MCF 10A (cell line): ENCODE measurements around the gene DMAC2. TPM values are rescaled to one million over a fixed set of nuclear protein-coding genes. Genes with fewer than 3 reads are reported as not detected.

ENCODE experiments used
- BruUV-seq: library from RNA; stranded (reverse); fragments of 400-500 nt; replicated peaks from 2 replicates; lab custom pipeline; 2021; lab: Mats Ljungman, UMichigan
- CTCF ChIA-PET: fragments of 300-600 bp; sonication (Branson Sonifier 250); formaldehyde crosslinking; extraction: SDS; loops from one replicate; lab custom pipeline; 2021; ENCODE audit warnings: antibody characterized with exemption, inconsistent platforms; lab: Yijun Ruan, JAX
- POLR2A ChIA-PET: fragments of 300-600, 350-650 bp; sonication (Branson Sonifier 250); formaldehyde crosslinking; extraction: SDS; loops from one replicate; lab custom pipeline; 2020; ENCODE audit warnings: antibody characterized with exemption, inconsistent platforms; lab: Yijun Ruan, JAX
- DNase-seq: peaks from one replicate; pipeline ENCODE4 v3.0.0-alpha.2; 2018; ENCODE audit not compliant: unreplicated experiment
- H3K27ac Mint-ChIP-seq: one replicate; pipeline ENCODE4 v1.8.0; 2022; ENCODE audit warnings: mild to moderate bottlenecking, low read depth, mixed read lengths; ENCODE audit not compliant: unreplicated experiment
- H3K27me3 Mint-ChIP-seq: one replicate; pipeline ENCODE4 v1.8.0; 2022; ENCODE audit warnings: mixed read lengths; ENCODE audit not compliant: insufficient read depth, unreplicated experiment
- H3K36me3 Mint-ChIP-seq: one replicate; pipeline ENCODE4 v1.8.0; 2022; ENCODE audit warnings: mild to moderate bottlenecking, moderate library complexity, mixed read lengths; ENCODE audit not compliant: insufficient read depth, unreplicated experiment
- H3K4me1 Mint-ChIP-seq: one replicate; pipeline ENCODE4 v1.8.0; 2022; ENCODE audit warnings: mixed read lengths; ENCODE audit not compliant: insufficient read depth, unreplicated experiment
- H3K4me3 Mint-ChIP-seq: one replicate; pipeline ENCODE4 v1.8.0; 2022; ENCODE audit warnings: mild to moderate bottlenecking, moderate library complexity, mixed read lengths; ENCODE audit not compliant: unreplicated experiment
- H3K9me3 Mint-ChIP-seq: one replicate; pipeline ENCODE4 v1.8.0; 2022; ENCODE audit warnings: mixed read lengths; ENCODE audit not compliant: unreplicated experiment
- intact Hi-C: fragments of 100-400 bp; cut with micrococcal nuclease; formaldehyde crosslinking; loops from 2 replicates; pipeline ENCODE4 v1.14.1; 2022
- total RNA-seq: library from RNA; stranded (reverse); gene quantifications from 2 replicates; pipeline ENCODE4 v1.2.3, GENCODE V29; 2022
- TF ChIP-seq, protein P1 (sequence below): fragments of 200-600 bp; IDR thresholded peaks from one replicate; pipeline ENCODE4 v1.8.0; 2022; ENCODE audit warnings: antibody characterized with exemption, mild to moderate bottlenecking; ENCODE audit not compliant: unreplicated experiment

DMAC2 gene
- total RNA-seq, 1 experiment from 2014 or later, result 34.8 TPM

- BruUV-seq, result no TSS peak
- no peak overlapping the region for H3K4me3 Mint-ChIP-seq
- no peaks in the 10 kb centered on the region for H3K27me3 Mint-ChIP-seq
- no peak overlapping the region for H3K27ac Mint-ChIP-seq
- intact Hi-C loops, result no loop called here
- DNase-seq, result no peak
- POLR2A ChIA-PET, result no interaction called here
- TF ChIP-seq, protein P1, sequence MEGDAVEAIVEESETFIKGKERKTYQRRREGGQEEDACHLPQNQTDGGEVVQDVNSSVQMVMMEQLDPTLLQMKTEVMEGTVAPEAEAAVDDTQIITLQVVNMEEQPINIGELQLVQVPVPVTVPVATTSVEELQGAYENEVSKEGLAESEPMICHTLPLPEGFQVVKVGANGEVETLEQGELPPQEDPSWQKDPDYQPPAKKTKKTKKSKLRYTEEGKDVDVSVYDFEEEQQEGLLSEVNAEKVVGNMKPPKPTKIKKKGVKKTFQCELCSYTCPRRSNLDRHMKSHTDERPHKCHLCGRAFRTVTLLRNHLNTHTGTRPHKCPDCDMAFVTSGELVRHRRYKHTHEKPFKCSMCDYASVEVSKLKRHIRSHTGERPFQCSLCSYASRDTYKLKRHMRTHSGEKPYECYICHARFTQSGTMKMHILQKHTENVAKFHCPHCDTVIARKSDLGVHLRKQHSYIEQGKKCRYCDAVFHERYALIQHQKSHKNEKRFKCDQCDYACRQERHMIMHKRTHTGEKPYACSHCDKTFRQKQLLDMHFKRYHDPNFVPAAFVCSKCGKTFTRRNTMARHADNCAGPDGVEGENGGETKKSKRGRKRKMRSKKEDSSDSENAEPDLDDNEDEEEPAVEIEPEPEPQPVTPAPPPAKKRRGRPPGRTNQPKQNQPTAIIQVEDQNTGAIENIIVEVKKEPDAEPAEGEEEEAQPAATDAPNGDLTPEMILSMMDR, result no peak
- CTCF ChIA-PET, result interaction anchor here (0.9 kb wide), 1 partner anchor 32 kb away, joined by 4 read pairs; no protein-coding TSS in a partner anchor
- H3K36me3 Mint-ChIP-seq, result peaks cover 11% of the 10 kb centered on the region
- H3K4me1 Mint-ChIP-seq, result peaks cover 19% of the 10 kb centered on the region
- H3K9me3 Mint-ChIP-seq, result no peaks in the 10 kb centered on the region
These were observed 32.4 kb downstream of the DMAC2 start for GRCh38 chr19:41407271-41407670.

GRCh38 chr19:41405776-41406175 is 33.9 kb downstream of the DMAC2 start:
- ChIA-PET POLR2A (interaction anchor here (0.6 kb wide), 1 partner anchor 1251 kb away, joined by 3 read pairs; no protein-coding TSS in a partner anchor), CTCF (interaction anchor here (1.0 kb wide), 1 partner anchor 9 kb away, joined by 3 read pairs; no protein-coding TSS in a partner anchor)
- H3K4me3 Mint-ChIP-seq, result no peak overlapping the region
- intact Hi-C loops, result no loop called here
- no peaks in the 10 kb centered on the region for H3K27me3 Mint-ChIP-seq
- BruUV-seq, result no TSS peak
- H3K36me3 Mint-ChIP-seq, result peaks cover 6% of the 10 kb centered on the region
- no peak for DNase-seq
- no peaks in the 10 kb centered on the region for H3K9me3 Mint-ChIP-seq
- peaks cover 13% of the 10 kb centered on the region for H3K4me1 Mint-ChIP-seq
- TF ChIP-seq, protein P1, result no peak
- no peak overlapping the region for H3K27ac Mint-ChIP-seq

- Mint-ChIP-seq H3K27ac (peak overlapping the region; percentile 27), H3K4me1 (peaks cover 14% of the 10 kb centered on the region), H3K9me3 (no peaks in the 10 kb centered on the region), H3K27me3 (no peaks in the 10 kb centered on the region), H3K36me3 (no peaks in the 10 kb centered on the region), H3K4me3 (no peak overlapping the region)
- ChIA-PET POLR2A (interaction anchor here (1.6 kb wide), 1 partner anchor 37 kb away, joined by 4 read pairs; no protein-coding TSS in a partner anchor), CTCF (interaction anchor here (0.6 to 1.0 kb wide), 2 partner anchors 9 to 195 kb away, joined by 3 read pairs; no protein-coding TSS in a partner anchor)
- TF ChIP-seq, protein P1, result no peak
- intact Hi-C loops, result no loop called here
- no TSS peak for BruUV-seq
- DNase-seq, result no peak
These were observed 36.3 kb downstream of the DMAC2 start for GRCh38 chr19:41403181-41403970.

GRCh38 chr19:41402010-41402409 is 37.7 kb downstream of the DMAC2 start:
- Mint-ChIP-seq H3K36me3 (peaks cover 5% of the 10 kb centered on the region), H3K9me3 (no peaks in the 10 kb centered on the region), H3K4me1 (peaks cover 14% of the 10 kb centered on the region), H3K4me3 (no peak overlapping the region), H3K27me3 (no peaks in the 10 kb centered on the region), H3K27ac (no peak overlapping the region)
- intact Hi-C loops, result no loop called here
- no peak for DNase-seq
- TF ChIP-seq, protein P1, result no peak
- POLR2A ChIA-PET, result interaction anchor here (1.6 kb wide), 1 partner anchor 38 kb away, joined by 4 read pairs; no protein-coding TSS in a partner anchor
- no TSS peak for BruUV-seq
- CTCF ChIA-PET, result interaction anchor here (0.6 to 0.7 kb wide), 2 partner anchors 75 to 651 kb away, joined by 3 read pairs; no protein-coding TSS in a partner anchor
